Activated T-cell treated with anti-CD3 and anti-CD28 coated beads for 48 hours (primary cell): Measurements from ENCODE around the gene MTUS2.
A peak's percentile ranks its signal among the peaks of the same experiment; 100 is the strongest.

Experiments
- DNase-seq: peaks from one replicate; pipeline ENCODE4 v3.0.0-alpha.2; 2020; ENCODE audit warnings: low read depth

The MTUS2 gene

DNA sequence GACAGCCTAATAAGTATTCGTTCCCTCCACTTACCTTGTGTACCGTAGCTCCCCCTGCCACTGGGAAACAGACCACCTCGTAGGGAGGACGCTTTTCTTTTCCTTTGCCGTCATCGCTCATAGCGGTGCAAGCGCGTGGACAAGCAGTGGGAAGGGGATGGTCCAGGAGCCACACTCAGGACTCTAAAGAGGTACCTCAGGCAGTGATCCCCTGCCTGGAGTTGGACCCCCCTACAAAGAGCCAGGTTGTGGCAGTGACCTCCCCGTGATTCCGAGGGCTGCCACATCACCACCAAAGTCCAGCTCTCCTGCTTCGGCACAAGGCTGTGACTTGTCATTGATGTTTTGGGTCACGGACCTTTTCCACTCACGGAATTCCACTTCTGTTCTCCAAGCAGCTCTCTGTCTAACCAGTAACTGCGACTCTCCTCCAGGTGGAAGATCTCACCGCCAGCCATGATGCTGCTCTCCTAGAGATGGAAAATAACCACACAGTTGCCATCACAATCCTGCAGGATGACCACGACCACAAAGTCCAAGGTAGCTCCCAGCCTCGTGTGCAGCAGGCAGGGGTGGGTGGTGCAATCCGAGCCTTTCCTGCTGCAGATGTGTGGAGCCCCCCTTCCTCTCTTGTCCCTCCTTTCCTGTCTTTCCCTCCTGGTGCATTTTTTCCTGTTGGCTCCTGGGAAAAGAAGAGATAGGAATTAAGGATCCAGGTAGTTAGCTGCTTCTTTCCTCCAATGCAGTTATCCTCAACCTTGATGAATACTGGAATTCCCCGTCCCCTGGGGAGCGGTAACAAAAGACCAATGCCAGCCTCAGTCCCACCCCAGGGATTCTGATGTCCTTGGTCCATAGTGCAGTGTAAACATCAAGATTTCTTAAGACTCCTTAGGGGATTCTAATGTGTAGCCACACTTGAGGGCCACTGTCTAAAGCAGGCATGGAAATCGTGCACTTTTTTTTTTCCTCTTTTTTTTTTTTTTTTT lies 667.6 kb downstream of the MTUS2 start:
- DNase-seq, result no peak

GRCh38 chr13:29489650-29490560 lies 669.8 kb downstream of the MTUS2 start:
- DNase-seq, result no peak

DNA sequence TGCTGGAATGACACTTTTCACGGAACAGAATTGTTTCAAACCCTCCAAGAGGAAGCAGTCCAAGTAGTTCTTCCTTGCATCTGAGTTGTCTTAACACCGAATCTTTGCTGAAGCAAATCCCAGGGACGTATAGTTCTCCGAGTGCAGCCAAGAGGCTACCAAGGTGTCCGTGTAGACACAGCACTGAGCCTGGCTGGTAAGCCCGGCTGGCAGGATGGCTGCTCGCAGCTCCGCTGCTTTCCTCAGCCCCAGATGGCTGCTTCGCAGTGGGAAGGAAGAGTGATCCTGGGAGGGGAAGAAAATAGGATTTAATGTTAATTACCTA lies 670.4 kb downstream of the MTUS2 start:
- no peak for DNase-seq

GRCh38 chr13:29491248-29491647 lies 671.1 kb downstream of the MTUS2 start:
- DNase-seq, result no peak

DNA sequence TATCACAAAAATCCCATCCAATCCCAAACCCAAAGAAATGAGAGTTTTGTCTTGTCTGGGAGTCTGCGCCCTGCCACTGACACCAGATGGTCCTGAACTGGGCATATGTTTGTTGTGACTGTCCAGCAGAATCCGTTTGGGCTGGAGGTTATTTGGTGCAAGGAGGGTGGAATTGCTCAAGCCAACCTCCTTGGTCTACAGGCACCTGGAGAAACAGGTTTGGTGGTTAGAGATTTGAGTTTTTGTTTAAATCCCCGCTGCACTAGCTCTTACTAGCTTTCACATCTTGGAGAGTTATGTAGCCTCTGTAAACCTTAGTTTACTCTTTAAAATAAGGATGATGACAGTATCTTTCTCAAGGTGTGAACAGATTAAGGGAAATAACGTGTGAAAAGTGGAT lies 673.7 kb downstream of the MTUS2 start:
- DNase-seq, result no peak

DNA sequence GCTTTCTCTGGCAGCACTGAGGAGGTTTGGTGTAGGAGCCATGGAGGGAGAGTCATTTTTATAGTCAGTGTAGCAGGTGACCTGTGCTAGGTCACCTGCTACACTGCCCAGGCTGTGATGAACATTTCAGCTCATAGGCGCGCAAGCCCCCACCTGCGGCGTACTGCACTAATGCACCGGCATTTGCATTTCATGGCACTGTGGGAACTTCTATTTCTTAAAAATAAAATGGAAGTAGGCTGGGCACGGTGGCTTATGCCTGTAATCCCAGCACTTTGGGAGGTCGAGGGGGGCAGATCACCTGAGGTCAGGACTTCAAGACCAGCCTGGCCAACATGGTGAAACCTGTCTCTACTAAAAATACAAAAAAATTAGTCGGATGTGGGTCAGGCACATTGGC lies 674.4 kb downstream of the MTUS2 start:
- no peak for DNase-seq

DNA sequence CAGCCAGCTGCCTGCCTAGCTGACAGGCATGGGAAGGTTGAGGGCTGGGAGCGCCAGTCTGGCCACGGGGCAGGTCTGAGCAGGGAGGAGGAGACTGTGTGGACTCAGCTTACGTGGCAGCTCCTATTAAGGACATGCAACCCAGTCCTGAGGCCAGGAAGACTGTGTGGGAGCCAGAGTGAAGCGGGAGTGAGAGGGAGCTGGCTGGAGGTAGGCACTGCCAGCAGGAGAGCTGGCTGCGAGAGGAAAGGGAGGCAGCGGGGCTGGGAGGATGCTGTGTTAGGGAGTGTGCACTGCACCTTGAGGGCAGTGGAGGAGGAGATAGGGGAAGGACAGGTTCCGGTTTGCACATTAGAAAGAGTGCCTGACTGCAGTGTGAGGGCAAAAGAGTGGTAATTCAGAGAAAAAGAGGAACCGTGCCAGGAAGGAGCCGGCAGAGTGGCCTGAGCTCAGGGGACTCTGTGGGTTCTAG lies 676.1 kb downstream of the MTUS2 start:
- DNase-seq, result no peak

DNA sequence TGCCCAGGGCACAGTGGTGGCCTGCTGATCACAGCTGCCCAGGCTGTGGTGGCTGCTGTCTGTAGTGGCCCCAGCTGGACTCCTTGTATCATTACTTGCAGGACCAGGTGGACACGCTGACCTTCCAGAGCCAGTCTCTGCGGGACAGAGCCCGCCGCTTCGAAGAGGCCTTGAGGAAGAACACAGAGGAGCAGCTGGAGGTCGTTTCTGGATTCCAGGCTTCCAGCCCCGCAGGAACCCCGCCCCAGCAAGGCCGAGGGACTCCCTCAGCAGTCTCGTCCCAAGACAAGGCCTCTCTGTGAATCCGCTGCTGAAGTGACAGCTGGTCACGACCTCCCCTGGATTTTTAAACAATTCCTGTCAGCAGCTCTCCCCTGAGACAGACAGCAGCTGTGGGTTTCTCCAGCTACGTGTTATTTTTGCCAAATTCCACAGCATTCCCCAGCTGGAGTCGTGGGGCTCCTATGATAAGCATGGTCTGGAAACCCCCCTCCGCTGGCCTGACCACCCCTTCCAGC lies 677.1 kb downstream of the MTUS2 start:
- DNase-seq, result no peak

DNA sequence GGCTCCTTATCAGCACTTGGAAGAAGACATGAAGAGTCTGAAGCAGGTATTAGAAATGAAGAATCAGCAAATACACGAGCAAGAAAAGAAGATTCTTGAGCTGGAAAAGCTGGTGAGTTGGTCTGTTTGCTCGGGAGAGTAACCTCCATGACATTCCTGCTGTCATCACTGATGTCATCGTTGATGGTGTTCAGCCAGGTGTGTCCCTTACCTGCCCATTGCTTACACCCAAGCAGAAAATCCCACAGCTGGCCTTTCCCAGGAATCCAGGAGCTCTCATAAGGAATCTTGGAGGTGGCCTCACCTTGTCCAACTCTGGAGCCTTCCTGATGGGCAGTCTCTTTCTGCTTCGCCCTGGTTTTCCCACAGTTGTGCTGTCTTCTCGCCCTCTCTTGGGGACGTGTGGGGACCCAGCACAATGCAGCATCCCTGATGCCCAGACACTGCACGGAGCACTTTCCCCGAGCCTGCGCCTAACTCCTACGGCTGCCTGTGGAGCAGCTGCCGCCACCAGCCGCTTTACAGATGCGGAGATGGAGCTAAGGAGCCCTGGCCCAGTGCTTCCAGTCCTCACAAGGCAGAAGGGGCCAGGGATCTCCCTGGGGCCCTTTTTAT lies 678.4 kb downstream of the MTUS2 start:
- DNase-seq, result no peak

GRCh38 chr13:29499506-29500165 lies 679.5 kb downstream of the MTUS2 start:
- no peak for DNase-seq

- no peak for DNase-seq
Observed at GRCh38 chr13:29500386-29500785, 680.2 kb downstream of the MTUS2 start.

DNA sequence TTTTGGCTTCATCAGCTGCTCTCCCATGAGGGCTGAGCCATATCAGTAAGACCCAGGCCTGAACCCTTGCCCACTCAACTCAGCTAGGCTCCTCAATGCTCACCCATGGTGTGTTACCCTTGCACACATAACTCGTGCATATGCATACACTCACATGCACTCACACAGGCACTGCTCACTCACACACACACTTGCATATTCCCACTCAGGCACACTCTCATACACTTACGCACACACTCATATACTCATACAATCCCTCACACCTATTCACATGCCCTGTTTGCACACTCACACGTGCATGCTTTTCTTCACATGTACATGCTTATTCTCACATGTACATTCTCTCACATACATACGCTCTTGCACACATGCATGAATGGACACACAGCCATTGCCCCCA lies 681.5 kb downstream of the MTUS2 start:
- DNase-seq, result no peak

- no peak for DNase-seq
Observed at GRCh38 chr13:29502391-29503008, 682.4 kb downstream of the MTUS2 start.

DNA sequence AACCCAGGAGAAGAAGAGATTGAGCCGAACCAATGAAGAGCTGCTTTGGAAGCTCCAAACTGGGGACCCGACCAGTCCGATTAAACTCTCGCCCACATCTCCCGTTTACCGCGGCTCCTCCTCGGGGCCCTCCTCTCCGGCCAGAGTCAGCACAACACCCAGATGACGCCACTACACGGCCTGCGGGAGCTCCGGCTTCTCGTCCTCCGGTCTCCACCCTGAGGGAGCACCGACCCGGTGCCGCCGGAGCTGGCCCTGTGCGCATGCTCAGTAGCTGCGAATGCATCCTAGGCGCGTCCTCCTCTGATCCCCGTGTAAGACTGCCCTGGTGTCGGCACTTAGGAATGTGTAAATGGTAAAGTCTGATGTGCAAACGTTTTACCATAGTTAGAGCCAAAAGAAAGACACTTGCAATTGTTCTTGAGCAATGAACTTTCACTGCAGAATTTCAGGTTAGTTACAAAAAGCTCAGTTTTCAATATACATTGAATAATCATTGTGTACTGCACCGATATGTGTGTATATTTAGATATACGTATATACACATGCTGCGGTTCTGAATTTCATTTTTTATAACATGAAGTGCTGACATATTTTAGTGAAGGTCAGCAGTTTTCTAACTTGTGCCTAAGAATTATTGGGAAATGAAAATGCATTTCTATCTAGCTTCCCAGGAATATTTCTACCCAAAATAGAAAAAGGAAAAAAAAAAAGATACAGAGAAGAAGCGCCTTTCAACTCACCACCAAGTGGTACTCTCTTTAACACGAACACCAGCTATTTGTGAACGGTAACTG lies 683.1 kb downstream of the MTUS2 start:
- DNase-seq, result no peak

GRCh38 chr13:29504691-29505090 lies 684.6 kb downstream of the MTUS2 start:
- no peak for DNase-seq

DNA sequence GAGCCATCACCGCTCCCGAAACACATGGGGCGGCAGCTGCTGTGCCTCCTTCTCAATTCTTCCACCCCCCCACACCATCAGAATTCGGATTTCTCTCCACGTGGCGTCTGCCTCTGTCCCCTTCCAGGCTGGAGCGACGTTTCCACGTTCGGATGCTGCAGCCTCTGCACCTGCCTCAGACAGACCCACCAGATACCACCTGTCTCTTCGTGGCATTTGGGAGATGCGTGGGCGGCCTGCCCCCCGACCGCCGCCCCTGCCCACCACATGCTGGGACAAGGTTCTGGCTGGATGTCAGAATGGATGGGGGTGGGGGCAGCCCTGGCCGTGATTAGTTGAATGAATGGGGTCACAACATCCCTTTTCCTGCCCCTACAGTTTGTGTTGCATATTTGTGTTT lies 685.4 kb downstream of the MTUS2 start:
- DNase-seq, result no peak

- no peak for DNase-seq
Observed at GRCh38 chr13:29505950-29506349, 685.8 kb downstream of the MTUS2 start.

DNA sequence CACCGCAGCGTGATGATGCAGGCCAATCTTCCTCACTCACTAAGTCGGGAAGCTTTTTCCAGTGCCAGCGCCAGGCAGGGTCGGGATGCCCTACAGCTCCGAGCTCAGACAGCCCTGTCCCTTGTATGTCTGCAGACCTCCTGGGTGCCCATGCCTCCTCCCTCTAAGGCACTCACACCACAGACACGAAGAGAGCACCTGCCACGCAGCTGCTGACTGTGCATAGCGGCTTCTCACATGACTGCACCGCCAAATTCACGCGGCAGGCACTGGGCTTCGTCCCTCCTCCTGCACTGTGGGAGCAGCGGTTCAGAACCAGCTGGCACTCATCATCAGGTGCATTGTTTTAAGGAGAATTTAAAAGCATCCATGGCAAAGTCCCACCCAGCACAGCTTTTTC lies 687.2 kb downstream of the MTUS2 start:
- no peak for DNase-seq

DNA sequence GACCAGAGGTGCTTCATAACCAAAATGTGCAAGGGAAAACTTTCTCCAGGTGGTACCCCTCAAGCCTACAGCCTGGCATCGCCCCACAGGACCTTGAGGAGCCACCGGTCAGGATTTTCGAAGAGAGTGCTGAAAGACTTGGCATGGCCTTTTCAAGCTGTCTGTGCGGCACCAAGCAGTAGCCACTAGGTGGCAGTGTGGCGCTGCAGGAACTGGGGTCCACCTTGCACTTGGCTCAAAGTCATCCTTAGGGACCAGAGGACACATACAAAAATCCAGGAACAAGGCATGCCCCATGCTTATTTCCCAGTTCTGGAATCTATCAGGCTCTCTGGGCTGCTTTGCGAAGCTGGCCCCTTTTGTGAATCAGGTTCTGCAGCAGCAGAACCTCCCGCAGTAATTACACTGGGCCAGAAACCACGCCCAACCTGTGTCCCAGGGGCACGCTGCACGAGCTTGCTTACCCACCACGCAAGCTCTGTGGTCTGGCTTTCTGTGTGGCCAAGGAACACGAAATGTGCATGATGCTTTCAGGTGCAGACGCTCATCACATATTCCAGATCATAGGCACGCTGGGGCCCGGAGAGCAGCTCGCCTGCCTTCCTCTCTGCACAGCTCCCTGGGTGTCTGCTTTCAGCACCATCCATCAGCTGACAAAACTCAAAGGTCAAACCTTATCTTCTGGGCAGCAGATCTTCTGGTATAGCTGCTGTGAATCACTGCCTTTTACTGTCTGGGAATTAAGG lies 688.2 kb downstream of the MTUS2 start:
- peak; percentile 60 for DNase-seq

GRCh38 chr13:29508876-29509252 lies 688.7 kb downstream of the MTUS2 start:
- no peak for DNase-seq
